ENCODE data around the gene URI1.

GRCh38 chr19:30000862-30001261 lies 58.8 kb downstream of the URI1 start:
- TF ChIP-seq FOXM1 (IDR thresholded peaks at IDR 0.05; ENCODE audit: borderline replicate concordance) (no peak), FOXA1 (IDR thresholded peaks at IDR 0.05) (no peak), ELF4 (IDR thresholded peaks at IDR 0.05) (no peak), SP1 (IDR thresholded peaks at IDR 0.05) (no peak), BHLHE40 (IDR thresholded peaks at IDR 0.05; ENCODE audit: borderline replicate concordance) (no peak), HDGF (IDR thresholded peaks at IDR 0.05; ENCODE audit: borderline replicate concordance) (no peak), ZNF384 (IDR thresholded peaks at IDR 0.05) (no peak), FOXK2 (IDR thresholded peaks at IDR 0.05) (no peak), SUZ12 (IDR thresholded peaks at IDR 0.05) (no peak), PKNOX1 (IDR thresholded peaks at IDR 0.05) (no peak)

Data from HEK293T (cell line).